Upper lobe of left lung (tissue), 6 donors: Measurements from ENCODE around the gene QRFP. TPM values are rescaled to one million over a fixed set of nuclear protein-coding genes. Genes with fewer than 3 reads are reported as not detected.

Experiments used
- ATAC-seq, 2 donors: fragments of 200-7000 bp; cut with Tn5 transposase; one replicate each; pipeline ENCODE4 v1.9.1; 2022; ENCODE audit warnings: mild to moderate bottlenecking in 2 of 2, moderate library complexity in 2 of 2; ENCODE audit not compliant: low FRiP score in 2 of 2
- DNase-seq, 2 donors: peaks; one replicate each; pipeline ENCODE4 v3.0.0-alpha.2; 2019 to 2020
- H3K27ac ChIP-seq, 4 donors: fragments of 200-600 bp; sonication (generic); one replicate each; pipeline ENCODE4 v1.5.1; 2016 to 2019
- H3K27me3 ChIP-seq, 4 donors: fragments of 200-600 bp; sonication (generic); one replicate each; pipeline ENCODE4 v1.5.1; 2017 to 2019
- H3K36me3 ChIP-seq, 4 donors: fragments of 200-600 bp; sonication (generic); one replicate each; pipeline ENCODE4 v1.5.1; 2016 to 2019
- H3K4me1 ChIP-seq, 4 donors: fragments of 200-600 bp; sonication (generic); one replicate each; pipeline ENCODE4 v1.5.1; 2018 to 2019
- H3K4me3 ChIP-seq, 4 donors: fragments of 200-600 bp; sonication (generic); one replicate each; pipeline ENCODE4 v1.5.1; 2017 to 2019; ENCODE audit warnings: mild to moderate bottlenecking in 2 of 4, moderate library complexity in 1 of 4
- H3K9me3 ChIP-seq, 4 donors: fragments of 200-600 bp; sonication (generic); one replicate each; pipeline ENCODE4 v1.5.1; 2018 to 2019
- EP300 ChIP-seq, 4 donors: sonication (generic); formaldehyde crosslinking; IDR thresholded peaks; one replicate each; pipeline ENCODE4 v1.5.1; 2017; ENCODE audit warnings: antibody characterized with exemption in 4 of 4, control low read depth in 2 of 4
- POLR2A ChIP-seq, 4 donors: fragments of 450-650 bp; IDR thresholded peaks; one replicate each; pipeline ENCODE4 v1.5.1; 2016 to 2017; ENCODE audit warnings: antibody characterized with exemption in 4 of 4, mild to moderate bottlenecking in 2 of 4
- POLR2AphosphoS5 ChIP-seq, 2 donors: sonication (generic); formaldehyde crosslinking; IDR thresholded peaks; one replicate each; pipeline ENCODE4 v1.5.1; 2017; ENCODE audit warnings: antibody characterized with exemption in 2 of 2
- WGBS, 2 donors: methylation state at CpG; one replicate each; pipeline ENCODE4 v1.1.5; 2017 to 2018; 5-methylcytosine and 5-hydroxymethylcytosine counted together
- total RNA-seq, 6 donors: library from RNA; depleted of rRNA in 4 of 6; stranded (reverse); fragments of >200 nt in 4 of 6; gene quantifications; one replicate each; pipeline versions ENCODE4 v1.1.0 to v1.2.1, GENCODE V29; 2016 to 2021
- TF ChIP-seq, protein P1 (sequence below), 6 experiments: fragments of 450-650 bp in 4 of 6; fragments of 200-600 bp in 2 of 6; sonication (generic) in 2 of 6; IDR thresholded peaks; one replicate each; pipeline ENCODE4 v1.5.1; 2016 to 2019; ENCODE audit warnings: antibody characterized with exemption in 6 of 6
- donor health status: DM: no; HTN: no; CAD: no; lungs with moderate emphysema.
- donor health status: DM: no; HTN: yes; CAD: no; lungs with severe emphysema.

The QRFP gene
- total RNA-seq, 6 donors from 2014 or later: not detected

- Histone ChIP-seq H3K4me1 (peaks cover 22 to 37% (median 28%) of the 10 kb centered on the region in 4 donors), H3K27me3 (peaks cover 2 to 33% (median 17%) of the 10 kb centered on the region in 4 donors), H3K36me3 (no peaks in the 10 kb centered on the region), H3K9me3 (no peaks in the 10 kb centered on the region), H3K4me3 (no peak overlapping the region), H3K27ac (no peak overlapping the region)
- DNase-seq: no peak
- 62 to 74% methylated on average over 10 of the region's 10 CpGs for WGBS, 2 donors
- TF ChIP-seq POLR2AphosphoS5 (IDR thresholded peaks at IDR 0.05) (no peak), EP300 (IDR thresholded peaks at IDR 0.05) (no peak), POLR2A (IDR thresholded peaks at IDR 0.05) (no peak)
- TF ChIP-seq, protein P1, sequence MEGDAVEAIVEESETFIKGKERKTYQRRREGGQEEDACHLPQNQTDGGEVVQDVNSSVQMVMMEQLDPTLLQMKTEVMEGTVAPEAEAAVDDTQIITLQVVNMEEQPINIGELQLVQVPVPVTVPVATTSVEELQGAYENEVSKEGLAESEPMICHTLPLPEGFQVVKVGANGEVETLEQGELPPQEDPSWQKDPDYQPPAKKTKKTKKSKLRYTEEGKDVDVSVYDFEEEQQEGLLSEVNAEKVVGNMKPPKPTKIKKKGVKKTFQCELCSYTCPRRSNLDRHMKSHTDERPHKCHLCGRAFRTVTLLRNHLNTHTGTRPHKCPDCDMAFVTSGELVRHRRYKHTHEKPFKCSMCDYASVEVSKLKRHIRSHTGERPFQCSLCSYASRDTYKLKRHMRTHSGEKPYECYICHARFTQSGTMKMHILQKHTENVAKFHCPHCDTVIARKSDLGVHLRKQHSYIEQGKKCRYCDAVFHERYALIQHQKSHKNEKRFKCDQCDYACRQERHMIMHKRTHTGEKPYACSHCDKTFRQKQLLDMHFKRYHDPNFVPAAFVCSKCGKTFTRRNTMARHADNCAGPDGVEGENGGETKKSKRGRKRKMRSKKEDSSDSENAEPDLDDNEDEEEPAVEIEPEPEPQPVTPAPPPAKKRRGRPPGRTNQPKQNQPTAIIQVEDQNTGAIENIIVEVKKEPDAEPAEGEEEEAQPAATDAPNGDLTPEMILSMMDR (IDR thresholded peaks at IDR 0.05): no peak
- no peak for ATAC-seq
Measured at GRCh38 chr9:130942679-130943078, 46.1 kb upstream of the QRFP start.

GRCh38 chr9:130942084-130942483 is 45.5 kb upstream of the QRFP start:
- no peaks in the 10 kb centered on the region for H3K36me3 ChIP-seq
- DNase-seq: no peak
- H3K9me3 ChIP-seq: no peaks in the 10 kb centered on the region
- peaks cover 22 to 39% (median 28%) of the 10 kb centered on the region in 4 donors for H3K4me1 ChIP-seq
- no peak for ATAC-seq
- no peak overlapping the region for H3K27ac ChIP-seq
- peaks cover 2 to 36% (median 20%) of the 10 kb centered on the region in 4 donors for H3K27me3 ChIP-seq
- no peak overlapping the region for H3K4me3 ChIP-seq
- 78 to 85% methylated on average over 5 to 6 of the region's 6 CpGs for WGBS, 2 donors
- TF ChIP-seq POLR2A (IDR thresholded peaks at IDR 0.05) (no peak), EP300 (IDR thresholded peaks at IDR 0.05) (no peak), POLR2AphosphoS5 (IDR thresholded peaks at IDR 0.05) (no peak)
- TF ChIP-seq, protein P1 (IDR thresholded peaks at IDR 0.05): no peak

DNA sequence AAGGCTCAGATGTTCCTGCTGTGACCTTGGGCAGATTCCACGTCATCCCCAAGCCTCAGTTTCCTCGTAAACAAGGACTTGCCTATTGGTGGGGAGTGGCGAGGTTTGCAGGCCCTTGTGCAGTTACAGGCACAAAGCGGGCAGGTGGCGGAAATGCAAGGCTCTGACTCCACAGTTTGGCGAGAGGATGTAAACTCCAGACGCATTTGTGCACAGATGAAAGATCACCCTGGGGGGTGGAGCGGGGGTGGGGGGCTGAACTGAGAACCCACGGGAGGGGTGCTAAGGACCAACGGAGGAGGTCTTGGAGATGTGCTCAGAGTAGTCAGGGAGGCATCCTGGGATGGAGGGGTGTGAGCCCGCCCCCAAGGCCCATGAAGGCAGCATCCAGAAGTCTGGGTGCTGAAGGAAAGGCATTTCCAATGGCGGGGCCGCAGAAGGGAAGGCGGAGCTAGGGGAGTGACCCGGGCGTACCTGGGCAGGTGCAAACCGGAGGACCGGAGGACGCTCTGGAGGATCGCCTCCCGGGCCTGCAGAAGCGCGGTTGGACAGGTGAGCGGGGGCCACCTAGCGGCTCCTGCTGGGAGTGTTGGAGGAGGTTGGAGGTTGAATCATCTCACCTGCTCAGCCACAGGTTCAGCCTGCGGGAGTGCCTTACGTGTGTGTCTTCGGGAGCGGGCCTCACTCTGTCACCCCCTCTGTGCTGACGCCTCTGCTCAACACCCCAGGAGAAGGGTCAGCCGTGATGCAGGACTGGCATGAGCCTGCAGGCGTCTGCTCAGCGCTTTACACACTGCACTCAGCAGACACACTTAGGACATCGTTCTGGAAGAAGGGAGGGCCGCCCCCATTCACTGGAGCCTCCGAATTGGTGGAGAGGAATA is 44.3 kb upstream of the QRFP start:
- peak; percentile 75 to 88 for DNase-seq
- H3K27me3 ChIP-seq: peaks cover 2 to 38% (median 21%) of the 10 kb centered on the region in 4 donors
- H3K9me3 ChIP-seq: no peaks in the 10 kb centered on the region
- H3K4me3 ChIP-seq: no peak overlapping the region
- no peak overlapping the region for H3K27ac ChIP-seq
- ATAC-seq: peak; percentile 66 to 79
- H3K36me3 ChIP-seq: no peaks in the 10 kb centered on the region
- 8 to 16% methylated on average over 10 to 36 of the region's 36 CpGs for WGBS, 2 donors
- H3K4me1 ChIP-seq: peaks cover 22 to 49% (median 28%) of the 10 kb centered on the region in 4 donors
- no peak for TF ChIP-seq POLR2AphosphoS5 (IDR thresholded peaks at IDR 0.05)
- no peak for TF ChIP-seq EP300 (IDR thresholded peaks at IDR 0.05)
- TF ChIP-seq POLR2A (IDR thresholded peaks at IDR 0.05): no peak
- TF ChIP-seq, protein P1 (IDR thresholded peaks at IDR 0.05): peak; percentile 83 to 88 (median 84)

GRCh38 chr9:130940027-130940549 is 43.5 kb upstream of the QRFP start:
- TF ChIP-seq, protein P1 (IDR thresholded peaks at IDR 0.05): no peak
- no peak for TF ChIP-seq POLR2A (IDR thresholded peaks at IDR 0.05)
- no peak for TF ChIP-seq EP300 (IDR thresholded peaks at IDR 0.05)
- no peak for TF ChIP-seq POLR2AphosphoS5 (IDR thresholded peaks at IDR 0.05)
- no peaks in the 10 kb centered on the region for H3K36me3 ChIP-seq
- ATAC-seq (no peak), DNase-seq (no peak)
- 4 to 5% methylated on average over 12 of the region's 32 CpGs for WGBS, 2 donors
- H3K27me3 ChIP-seq: peaks cover 2 to 38% (median 21%) of the 10 kb centered on the region in 4 donors
- H3K4me1 ChIP-seq: peaks cover 22 to 49% (median 28%) of the 10 kb centered on the region in 4 donors
- no peak overlapping the region for H3K27ac ChIP-seq
- H3K9me3 ChIP-seq: no peaks in the 10 kb centered on the region
- peak overlapping the region in 3 of 4 donors; percentile 47 to 56 (median 53) for H3K4me3 ChIP-seq
